HG03558 (cell line): ENCODE data around the gene FTO.

Experiments
- ATAC-seq: cut with Tn5 transposase; IDR thresholded peaks from one replicate; pipeline ENCODE4 v1.9.1; 2021; ENCODE audit warnings: moderate number of reproducible peaks; ENCODE audit not compliant: unreplicated experiment; ENCODE audit errors: extremely low read depth

Gene FTO

DNA sequence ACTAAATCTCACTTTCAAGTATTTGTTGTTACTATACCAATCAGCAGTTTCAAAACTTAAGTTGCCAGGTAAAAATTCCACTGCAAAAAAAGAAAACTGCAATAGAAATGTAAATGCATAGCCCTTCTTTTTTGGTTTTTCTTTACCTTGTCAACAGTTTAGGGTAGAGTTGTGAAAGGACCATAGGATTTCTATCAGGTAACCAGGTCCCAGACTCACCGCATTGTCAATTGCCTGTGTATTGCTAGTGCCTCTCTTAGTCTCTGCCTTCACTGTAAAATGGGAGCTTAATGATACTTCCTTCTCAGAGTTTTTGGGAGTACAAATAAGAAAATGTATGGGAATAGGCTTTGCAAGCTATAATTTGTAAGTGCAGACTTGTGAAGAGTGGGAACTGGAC, 145.0 kb downstream of the FTO start:
- no peak for ATAC-seq

GRCh38 chr16:53849585-53849984, 145.6 kb downstream of the FTO start:
- no peak for ATAC-seq

DNA sequence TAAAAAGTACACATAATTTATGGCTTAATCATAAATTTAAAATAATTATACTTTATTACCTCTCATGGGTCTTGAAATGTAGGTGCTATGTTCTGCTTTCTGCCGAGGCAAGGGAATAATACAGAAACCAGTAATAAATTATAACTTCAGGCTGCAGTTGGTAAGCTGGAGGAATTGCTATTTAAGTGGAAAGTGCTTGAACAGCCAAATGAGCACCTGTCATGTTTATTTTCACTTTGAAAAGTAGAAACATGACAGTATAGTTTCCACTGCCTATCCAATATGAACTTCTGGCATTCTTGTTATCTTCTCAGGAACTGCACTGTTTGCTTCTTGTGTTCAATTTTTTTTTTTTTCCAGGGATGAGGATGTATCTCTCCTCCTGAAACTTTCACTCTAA, 146.0 kb downstream of the FTO start:
- ATAC-seq, result no peak

GRCh38 chr16:53852678-53853077, 148.7 kb downstream of the FTO start:
- ATAC-seq, result no peak

- no peak for ATAC-seq
These were observed 151.1 kb downstream of the FTO start for GRCh38 chr16:53855056-53855455.

DNA sequence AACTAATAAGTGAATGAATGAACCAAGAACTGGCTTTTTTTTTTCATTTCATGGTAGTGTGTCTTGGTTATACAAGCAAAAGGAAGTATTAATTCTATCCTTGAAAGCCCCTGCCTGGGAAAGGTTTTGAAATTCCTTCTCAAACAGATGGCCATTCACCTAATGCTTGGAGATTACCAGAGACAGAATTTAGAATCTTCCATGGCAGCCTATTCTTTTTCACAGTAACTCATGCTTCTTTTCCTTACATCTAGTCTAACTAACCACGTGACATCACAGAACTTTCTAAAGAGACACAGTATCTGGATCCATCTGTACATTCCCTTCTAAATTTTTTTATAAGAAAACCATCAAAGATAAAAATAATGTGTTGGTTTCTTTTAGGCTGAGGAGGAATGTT, 151.6 kb downstream of the FTO start:
- ATAC-seq, result no peak

DNA sequence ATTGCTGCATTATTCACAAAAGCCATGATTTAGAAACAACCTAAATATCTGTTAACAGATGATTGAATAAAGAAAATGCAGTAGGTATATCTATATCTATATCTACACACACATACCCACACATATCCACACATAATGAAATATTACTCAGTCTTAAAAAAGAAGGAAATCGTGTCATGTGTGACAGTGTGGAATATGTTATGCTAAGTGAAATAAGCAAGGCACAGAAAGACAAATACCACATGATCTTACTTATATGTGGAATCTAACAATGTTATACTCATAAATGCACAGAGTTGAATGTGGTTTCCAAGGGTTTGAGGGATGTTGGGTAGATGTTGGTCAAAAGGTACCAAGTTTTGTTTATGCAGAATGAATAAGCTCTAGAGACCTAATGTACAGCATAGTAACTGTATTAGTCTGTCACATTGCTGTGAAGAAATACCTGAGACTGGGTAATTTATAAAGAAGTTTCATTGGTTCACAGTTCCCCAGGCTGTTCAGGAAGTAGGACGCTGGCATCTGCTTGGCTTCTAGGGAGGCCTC, 156.1 kb downstream of the FTO start:
- no peak for ATAC-seq

DNA sequence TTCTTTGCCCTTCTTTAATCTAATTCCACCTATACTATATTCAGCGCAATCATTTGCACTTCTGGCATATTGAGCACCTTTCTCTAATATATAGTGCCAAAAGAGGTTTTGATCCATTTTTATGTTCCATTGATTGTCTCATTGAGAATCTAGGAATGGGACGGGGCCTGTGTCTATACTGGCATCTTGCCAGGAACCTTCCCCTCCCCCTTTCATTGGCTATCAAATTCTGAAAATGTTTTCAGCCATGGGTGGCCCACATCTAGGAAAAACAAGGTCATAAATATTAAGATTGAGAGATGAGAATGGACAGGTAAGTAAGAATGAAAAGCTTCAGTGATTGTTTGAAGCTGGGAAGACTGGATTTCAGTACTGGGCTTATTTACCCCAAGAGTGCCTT, 159.9 kb downstream of the FTO start:
- no peak for ATAC-seq

DNA sequence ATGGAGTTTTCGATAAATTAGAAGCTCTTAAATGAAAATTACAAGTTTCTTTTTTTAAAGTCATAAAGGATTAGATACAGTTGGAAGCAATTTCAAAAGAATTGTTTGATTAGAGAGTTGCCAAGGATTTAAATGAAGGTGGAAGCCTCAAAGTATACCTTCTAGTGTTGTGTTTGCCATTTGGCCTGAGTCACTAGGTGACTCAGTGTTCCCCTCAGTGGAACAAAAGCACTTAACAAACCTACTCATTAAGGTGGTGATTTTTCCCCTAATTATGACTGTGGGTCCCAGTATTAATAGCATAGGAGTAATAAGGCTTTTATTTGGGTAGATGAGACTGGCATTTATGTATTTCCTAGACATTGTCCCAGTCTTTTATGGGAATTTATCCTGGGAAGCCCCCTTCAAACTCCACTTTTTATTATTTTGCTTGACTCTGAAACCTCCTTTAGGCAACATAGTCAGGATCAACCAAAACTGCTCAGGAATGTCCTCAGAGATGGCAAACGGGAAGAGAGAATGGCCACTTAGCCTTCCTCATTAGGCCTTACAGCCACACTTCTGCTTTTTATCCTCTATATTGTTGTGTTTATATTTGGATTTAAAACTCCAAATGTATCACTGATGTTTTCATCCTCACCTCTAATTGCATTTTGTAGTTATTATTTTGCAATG, 161.0 kb downstream of the FTO start:
- no peak for ATAC-seq

DNA sequence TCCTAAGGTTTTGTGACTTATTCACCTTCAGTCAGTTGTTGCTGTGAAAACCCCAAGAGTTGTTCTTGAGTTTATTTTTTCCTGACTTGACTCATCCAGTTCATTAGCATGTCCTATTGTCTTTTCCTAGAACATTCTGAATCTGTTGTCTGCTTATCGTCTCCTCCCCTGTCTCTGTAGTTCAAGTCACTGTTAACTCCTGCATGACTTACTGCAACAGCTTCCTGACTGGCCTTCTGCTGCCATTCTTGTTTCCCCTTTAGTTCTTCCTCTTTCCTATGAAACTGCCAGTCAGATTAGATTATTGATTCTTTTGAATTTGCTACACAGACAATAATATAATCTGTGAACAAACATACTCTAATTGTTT, 161.5 kb downstream of the FTO start:
- ATAC-seq, result peak; percentile 50

GRCh38 chr16:53866520-53866919, 162.6 kb downstream of the FTO start:
- no peak for ATAC-seq

- no peak for ATAC-seq
These were observed 166.9 kb downstream of the FTO start for GRCh38 chr16:53870831-53871230.

DNA sequence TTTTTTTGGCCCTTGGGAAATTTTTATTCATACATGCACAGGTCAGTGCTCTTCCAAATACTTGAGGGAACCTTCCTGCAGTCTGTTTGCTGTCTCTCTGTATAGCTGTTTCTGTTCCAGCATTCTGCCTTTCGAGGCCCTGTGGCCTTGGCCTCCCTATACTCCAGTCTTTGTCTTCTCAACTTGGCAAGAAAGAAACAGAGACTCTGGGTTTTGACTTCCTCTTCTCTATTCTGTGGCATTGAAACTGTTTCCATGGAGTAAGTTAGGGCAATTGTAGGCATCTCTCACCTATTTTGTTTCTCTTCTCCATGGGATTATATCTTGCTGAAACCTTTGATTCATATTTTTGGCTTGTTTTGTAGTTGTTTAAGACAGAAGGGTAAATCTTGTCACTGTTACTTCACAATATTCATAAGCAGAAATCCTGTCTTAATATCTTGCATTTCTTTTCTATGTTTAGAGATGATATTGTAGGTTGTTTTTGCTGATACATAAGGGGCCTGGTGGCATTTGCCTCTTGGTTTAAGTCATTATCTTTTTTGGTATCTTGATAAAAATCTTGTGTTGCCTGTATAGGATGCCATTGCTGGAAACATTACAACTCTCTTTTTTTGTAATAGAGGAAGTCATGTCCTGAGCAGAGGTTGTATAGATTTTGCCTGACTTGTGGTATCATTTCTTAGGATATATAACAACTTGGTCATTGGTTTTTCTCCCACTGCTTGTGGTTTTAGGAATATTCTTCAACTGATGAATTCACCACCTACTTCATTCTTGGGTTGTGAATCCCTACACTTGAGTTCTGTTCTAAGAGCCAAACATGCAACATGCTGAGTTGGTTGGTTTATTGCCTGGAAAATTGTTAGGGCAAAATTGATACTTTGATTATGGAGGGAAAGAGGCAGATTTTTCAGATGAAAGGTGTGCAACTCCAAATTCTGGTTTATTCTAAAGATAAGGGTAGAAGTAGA, 168.6 kb downstream of the FTO start:
- no peak for ATAC-seq

DNA sequence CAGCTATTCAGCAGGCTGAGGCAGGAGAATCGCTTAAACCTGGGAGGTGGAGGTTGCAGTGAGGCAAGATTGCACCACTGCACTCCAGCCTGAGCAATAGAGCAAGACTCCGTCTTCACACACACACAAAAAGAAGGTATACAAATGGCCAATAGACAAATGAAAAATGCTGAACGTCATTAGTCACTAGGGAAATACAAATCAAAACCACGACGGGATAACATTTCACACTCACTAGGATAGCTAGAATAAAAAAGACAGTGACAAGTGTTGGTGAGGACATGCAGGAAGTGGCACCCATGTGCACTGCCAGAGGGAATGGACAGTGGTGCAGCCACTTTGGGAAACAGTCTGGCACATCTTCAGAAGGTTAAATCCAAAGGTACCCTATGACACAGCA, 172.9 kb downstream of the FTO start:
- ATAC-seq, result no peak

GRCh38 chr16:53878216-53878615, 174.3 kb downstream of the FTO start:
- ATAC-seq, result no peak

DNA sequence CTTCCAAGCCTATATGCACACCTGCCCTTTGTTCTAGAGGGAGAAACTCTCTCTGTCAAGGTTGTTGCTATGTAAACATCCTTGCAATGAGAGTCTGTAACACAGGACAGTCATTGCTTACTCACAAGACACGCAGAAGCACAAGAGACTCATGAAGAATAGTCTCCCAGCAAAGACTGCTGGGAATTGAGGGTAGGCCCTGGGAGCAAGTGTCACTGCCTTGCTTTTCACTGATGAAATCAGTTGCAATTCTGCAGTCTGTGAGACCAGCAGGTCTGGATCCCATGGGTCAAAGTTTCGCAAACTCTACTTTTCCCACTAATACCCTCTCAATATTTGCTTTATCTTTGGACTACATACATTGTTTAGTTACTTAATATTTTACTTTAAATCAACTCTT, 177.4 kb downstream of the FTO start:
- ATAC-seq, result no peak

DNA sequence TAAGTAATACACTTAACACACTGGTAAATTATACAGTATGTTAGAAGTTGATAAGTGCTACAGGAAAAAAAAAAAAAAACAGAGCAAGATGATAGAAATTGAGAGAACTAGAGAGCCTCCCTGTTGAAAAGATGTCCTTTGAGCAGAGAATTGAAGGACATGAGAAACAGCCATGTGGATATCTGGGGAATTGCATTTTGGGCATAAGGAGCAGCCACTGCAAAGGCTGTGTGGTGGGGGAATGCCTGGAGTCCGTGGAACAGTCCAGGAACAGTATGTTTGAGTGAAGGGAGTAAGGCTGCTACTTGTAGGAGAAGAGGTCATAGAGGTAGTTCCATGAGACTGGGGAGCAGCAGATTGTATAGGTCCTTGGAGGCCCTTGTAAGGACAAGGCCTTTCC, 178.4 kb downstream of the FTO start:
- no peak for ATAC-seq

- no peak for ATAC-seq
These were observed 180.8 kb downstream of the FTO start for GRCh38 chr16:53884748-53885147.

DNA sequence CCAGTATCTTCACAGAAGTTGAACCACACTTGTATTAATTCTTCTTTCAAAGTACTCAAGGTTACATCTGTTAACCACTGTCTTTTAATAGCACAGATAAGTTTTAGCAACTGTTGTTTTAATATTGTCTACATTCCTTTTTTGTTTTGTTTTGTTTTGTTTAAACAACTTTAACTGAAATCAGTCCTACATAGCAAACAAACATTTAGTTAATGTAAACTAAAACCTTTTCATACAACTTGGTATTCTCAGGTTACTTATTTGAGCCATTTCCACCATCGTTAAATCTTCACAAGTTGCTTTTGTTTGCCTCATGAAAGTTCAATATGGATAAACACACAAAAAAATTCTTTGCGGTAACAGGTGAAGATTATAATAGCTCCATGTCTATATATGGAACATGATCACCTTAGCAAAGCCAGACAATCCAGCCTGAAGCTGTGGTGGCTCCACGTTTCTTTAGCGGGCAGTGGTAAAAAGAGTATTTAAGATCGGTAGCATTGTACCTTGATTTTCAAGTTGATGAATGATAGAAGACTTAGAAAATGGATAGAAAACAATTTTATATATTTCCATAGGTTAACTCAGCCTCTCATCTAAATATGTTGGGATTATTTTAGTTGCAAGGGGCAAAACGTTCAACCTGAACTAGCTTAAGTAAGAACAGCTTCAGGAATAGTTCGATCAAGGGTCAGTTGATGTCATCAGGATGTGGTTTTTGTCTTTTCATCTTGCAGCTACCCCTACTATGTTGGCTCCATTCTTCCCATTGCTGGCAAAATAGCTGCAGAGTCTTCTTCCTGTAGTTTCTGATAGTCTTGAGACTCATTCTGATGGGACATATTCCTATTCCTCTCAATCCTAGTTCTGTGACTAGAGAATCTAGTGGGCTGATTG, 182.8 kb downstream of the FTO start:
- no peak for ATAC-seq

DNA sequence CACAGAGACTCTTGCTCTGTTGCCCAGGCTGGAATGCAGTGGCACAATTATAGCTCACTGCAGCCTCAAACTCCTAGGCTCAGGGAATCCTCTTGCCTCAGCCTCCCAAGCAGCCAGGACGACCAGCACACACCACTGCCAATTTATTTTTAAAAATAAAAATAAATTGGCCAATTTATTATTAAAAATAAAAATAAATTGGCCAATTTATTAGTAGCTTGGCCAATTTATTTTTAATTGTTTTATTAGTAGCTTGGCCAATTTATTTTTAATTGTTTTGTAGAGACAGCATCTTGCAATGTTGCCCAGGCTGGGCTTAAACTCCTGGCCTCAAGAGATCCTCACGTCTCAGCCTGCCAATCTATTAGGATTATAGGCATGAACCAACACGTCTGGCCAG, 184.3 kb downstream of the FTO start:
- no peak for ATAC-seq
